DOHH2 (cell line): ENCODE results near the gene FAM149A.

Experiments
- H3F3A ChIP-seq: fragments of 200-600 bp; sonication (generic), shearing (Covaris generic); 2 replicates; pipeline ENCODE4 v1.6.0; 2016; ENCODE audit warnings: antibody characterized with exemption, mild to moderate bottlenecking; ENCODE audit not compliant: control insufficient read depth, insufficient read depth
- H3K27ac ChIP-seq: fragments of 200-600 bp; sonication (generic); 2 replicates; pipeline ENCODE4 v1.5.1; 2014; ENCODE audit warnings: low read depth, mild to moderate bottlenecking, low read length, moderate library complexity
- H3K27me3 ChIP-seq: fragments of 200-600 bp; sonication (generic); 2 replicates; pipeline ENCODE4 v1.6.1; 2014; ENCODE audit warnings: mild to moderate bottlenecking, low read length, mixed read lengths; ENCODE audit not compliant: control insufficient read depth
- H3K36me3 ChIP-seq: fragments of 200-600 bp; sonication (generic); 2 replicates; pipeline ENCODE4 v1.6.1; 2014; ENCODE audit warnings: mild to moderate bottlenecking, low read length, moderate library complexity, mixed read lengths; ENCODE audit not compliant: control insufficient read depth
- H3K4me1 ChIP-seq: fragments of 200-600 bp; sonication (generic); 2 replicates; pipeline ENCODE4 v1.6.1; 2014; ENCODE audit warnings: mild to moderate bottlenecking, low read length, mixed read lengths; ENCODE audit not compliant: control insufficient read depth
- H3K4me2 ChIP-seq: fragments of 200-600 bp; sonication (generic); 2 replicates; pipeline ENCODE4 v1.6.0; 2014; ENCODE audit warnings: mild to moderate bottlenecking, low read length, moderate library complexity
- H3K4me3 ChIP-seq: fragments of 200-600 bp; sonication (generic); 2 replicates; pipeline ENCODE4 v1.5.1; 2014; ENCODE audit warnings: mild to moderate bottlenecking, low read length, mixed read lengths
- H3K79me2 ChIP-seq: fragments of 200-600 bp; sonication (generic); 2 replicates; pipeline ENCODE4 v1.6.1; 2014; ENCODE audit warnings: mild to moderate bottlenecking, low read length, mixed read lengths; ENCODE audit not compliant: control insufficient read depth
- H3K9me2 ChIP-seq: fragments of 200-600 bp; sonication (generic); replicated peaks from 2 replicates; pipeline ENCODE4 v1.6.1; 2014; ENCODE audit warnings: mild to moderate bottlenecking, low read length, mixed read lengths; ENCODE audit not compliant: control insufficient read depth
- H3K9me3 ChIP-seq: fragments of 200-600 bp; sonication (generic); 2 replicates; pipeline ENCODE4 v1.6.1; 2014; ENCODE audit warnings: antibody characterized with exemption, low read length, mixed read lengths; ENCODE audit not compliant: control insufficient read depth, insufficient read depth
- H4K20me1 ChIP-seq: fragments of 200-600 bp; sonication (generic); 2 replicates; pipeline ENCODE4 v1.6.0; 2014; ENCODE audit warnings: low read depth, mild to moderate bottlenecking, antibody characterized with exemption, low read length, moderate library complexity; ENCODE audit not compliant: control insufficient read depth, insufficient read depth
- EZH2phosphoT487 ChIP-seq: fragments of 200-600 bp; sonication (generic); IDR thresholded peaks from 2 replicates; pipeline ENCODE4 v1.6.1; 2017; ENCODE audit warnings: borderline replicate concordance, mild to moderate bottlenecking, antibody characterized with exemption, low read length, moderate library complexity, mixed read lengths
- TF ChIP-seq, protein P1 (sequence below): fragments of 200-600 bp; sonication (generic); IDR thresholded peaks from one replicate; pipeline ENCODE4 v1.5.1; 2014; ENCODE audit warnings: antibody characterized with exemption, mild to moderate bottlenecking, low read depth, low read length; ENCODE audit not compliant: poor library complexity, severe bottlenecking

Gene FAM149A

DNA sequence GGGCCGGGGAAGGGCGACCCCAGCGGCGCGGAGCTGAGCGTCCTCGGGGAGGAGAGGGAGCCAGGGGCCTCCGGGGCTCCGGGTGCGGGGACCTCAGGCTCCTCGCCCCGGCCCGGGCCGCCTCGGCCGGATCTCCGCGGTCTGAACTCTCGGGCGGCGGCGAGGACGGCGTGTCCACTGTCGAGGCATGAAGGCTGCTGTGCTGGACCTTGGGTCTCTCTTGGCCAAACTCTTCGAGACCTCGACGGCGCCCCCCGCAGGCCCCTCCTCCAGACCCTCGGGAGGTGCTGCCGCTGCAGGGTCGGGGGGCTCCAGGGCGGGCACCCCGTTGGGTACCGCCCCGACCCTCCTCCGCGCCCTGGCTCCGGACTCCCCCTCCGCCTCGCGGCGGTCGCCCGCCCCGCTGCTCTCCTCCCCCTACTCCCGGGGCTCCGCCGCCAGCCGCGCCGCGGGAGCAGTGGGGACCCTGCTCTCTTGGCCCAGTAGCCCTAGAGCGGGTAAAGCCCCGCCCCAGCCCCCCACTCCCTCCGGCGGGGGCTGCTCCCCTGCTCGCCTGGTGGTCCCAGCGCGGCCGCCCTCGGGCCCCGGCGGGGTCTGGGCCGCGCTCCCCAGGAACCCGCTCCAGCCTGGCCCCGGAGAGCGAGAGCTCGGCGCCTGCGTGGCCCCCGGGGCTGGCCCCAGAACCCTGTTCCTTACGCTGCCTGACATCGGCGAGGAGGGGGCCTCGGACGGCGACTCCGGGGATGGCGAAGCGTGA lies 564 bp downstream of the FAM149A start:
- peak overlapping the region; percentile 56 for H3K4me3 ChIP-seq
- H3K27ac ChIP-seq, result no peak overlapping the region

DNA sequence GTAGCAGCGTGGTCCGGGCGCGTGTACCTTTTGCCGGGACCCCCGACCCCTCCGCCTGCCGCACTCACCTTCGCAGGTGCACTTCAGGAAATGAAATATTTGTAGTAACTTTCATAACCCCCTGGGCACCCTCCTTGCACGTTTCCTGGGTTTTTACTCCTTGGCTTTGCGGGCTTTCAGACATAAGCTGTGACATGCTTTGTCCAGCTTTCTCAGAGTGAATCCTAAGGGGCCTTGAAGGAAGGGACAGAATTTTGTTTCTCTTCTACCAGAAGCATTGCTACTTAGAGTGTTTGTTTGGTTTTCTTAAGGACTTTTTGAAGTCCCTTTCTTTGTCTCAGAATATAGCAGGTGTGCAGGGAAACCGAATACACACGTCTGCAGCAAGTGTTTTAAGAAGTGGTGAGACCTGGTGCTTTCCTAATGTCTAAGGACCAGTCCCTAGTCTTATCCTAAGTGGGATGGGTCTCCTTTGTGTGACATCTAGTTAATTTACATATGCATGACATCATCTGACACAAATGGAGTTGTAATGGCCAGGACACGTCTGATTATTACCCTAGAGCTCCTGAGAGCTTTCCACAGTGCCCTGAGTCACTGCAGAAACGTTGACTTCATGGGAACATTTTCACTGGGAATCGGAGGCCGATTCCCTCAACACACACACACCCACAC lies 1.3 kb downstream of the FAM149A start:
- Histone ChIP-seq H3K36me3 (no peaks in the 10 kb centered on the region), H3K27ac (no peak overlapping the region), H3K4me1 (peaks cover 12% of the 10 kb centered on the region), H3K79me2 (no peaks in the 10 kb centered on the region), H3K9me3 (no peaks in the 10 kb centered on the region), H3K4me3 (peak overlapping the region; percentile 56), H3F3A (no peaks in the 10 kb centered on the region), H3K27me3 (peaks cover 39% of the 10 kb centered on the region), H3K9me2 (no peaks in the 10 kb centered on the region), H4K20me1 (no peaks in the 10 kb centered on the region), H3K4me2 (peak overlapping the region; percentile 60)
- TF ChIP-seq, protein P1, sequence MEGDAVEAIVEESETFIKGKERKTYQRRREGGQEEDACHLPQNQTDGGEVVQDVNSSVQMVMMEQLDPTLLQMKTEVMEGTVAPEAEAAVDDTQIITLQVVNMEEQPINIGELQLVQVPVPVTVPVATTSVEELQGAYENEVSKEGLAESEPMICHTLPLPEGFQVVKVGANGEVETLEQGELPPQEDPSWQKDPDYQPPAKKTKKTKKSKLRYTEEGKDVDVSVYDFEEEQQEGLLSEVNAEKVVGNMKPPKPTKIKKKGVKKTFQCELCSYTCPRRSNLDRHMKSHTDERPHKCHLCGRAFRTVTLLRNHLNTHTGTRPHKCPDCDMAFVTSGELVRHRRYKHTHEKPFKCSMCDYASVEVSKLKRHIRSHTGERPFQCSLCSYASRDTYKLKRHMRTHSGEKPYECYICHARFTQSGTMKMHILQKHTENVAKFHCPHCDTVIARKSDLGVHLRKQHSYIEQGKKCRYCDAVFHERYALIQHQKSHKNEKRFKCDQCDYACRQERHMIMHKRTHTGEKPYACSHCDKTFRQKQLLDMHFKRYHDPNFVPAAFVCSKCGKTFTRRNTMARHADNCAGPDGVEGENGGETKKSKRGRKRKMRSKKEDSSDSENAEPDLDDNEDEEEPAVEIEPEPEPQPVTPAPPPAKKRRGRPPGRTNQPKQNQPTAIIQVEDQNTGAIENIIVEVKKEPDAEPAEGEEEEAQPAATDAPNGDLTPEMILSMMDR, result no peak
- TF ChIP-seq EZH2phosphoT487, result no peak

More for the DNA sequence above, 564 bp downstream of the FAM149A start:
- H3F3A ChIP-seq, result no peaks in the 10 kb centered on the region
- no peaks in the 10 kb centered on the region for H3K36me3 ChIP-seq
- H3K4me1 ChIP-seq, result peaks cover 12% of the 10 kb centered on the region
- no peaks in the 10 kb centered on the region for H4K20me1 ChIP-seq
- peak overlapping the region; percentile 60 for H3K4me2 ChIP-seq
- no peaks in the 10 kb centered on the region for H3K9me2 ChIP-seq
- no peaks in the 10 kb centered on the region for H3K9me3 ChIP-seq
- peaks cover 39% of the 10 kb centered on the region for H3K27me3 ChIP-seq
- TF ChIP-seq, protein P1, result peak; percentile 28
- peak; percentile 70; the same call in 1 of the 2 replicates for TF ChIP-seq EZH2phosphoT487
- no peaks in the 10 kb centered on the region for H3K79me2 ChIP-seq

DNA sequence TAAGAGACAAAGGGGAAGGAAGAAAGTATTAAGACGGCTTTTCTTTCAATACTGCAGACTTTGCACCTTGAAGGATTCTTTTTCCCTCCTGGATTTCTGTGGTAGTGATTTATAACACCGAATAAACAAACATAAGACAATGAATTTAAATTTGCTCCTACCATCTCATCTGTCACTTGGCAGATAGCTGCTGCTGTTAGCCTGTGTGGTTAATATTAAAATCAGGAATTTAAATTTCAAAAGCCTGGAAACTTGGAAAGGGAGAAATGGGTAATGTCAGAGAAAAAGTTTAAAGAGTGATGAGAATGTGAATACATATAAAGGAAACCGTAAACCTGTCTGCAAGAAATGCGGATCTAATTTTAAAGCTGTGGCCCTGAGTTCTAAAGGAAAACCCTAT lies 3.4 kb downstream of the FAM149A start:
- Histone ChIP-seq H3K27me3 (peaks cover 35% of the 10 kb centered on the region), H3K4me2 (no peak overlapping the region), H3K27ac (no peak overlapping the region), H3K4me3 (no peak overlapping the region), H4K20me1 (no peaks in the 10 kb centered on the region), H3K79me2 (no peaks in the 10 kb centered on the region), H3K4me1 (peaks cover 12% of the 10 kb centered on the region), H3K36me3 (no peaks in the 10 kb centered on the region), H3F3A (no peaks in the 10 kb centered on the region), H3K9me2 (no peaks in the 10 kb centered on the region), H3K9me3 (no peaks in the 10 kb centered on the region)
- TF ChIP-seq, protein P1, result no peak
- TF ChIP-seq EZH2phosphoT487, result no peak
